Stimulated activated CD8-positive, alpha-beta memory T cell treated with anti-CD3 and anti-CD28 coated beads, Interleukin-2, amount 100 ng/mL, for 48 hours (primary cell): Measurements from ENCODE around the gene CRYGS.

ENCODE experiments used
- DNase-seq, 2 donors: peaks; one replicate each; pipeline ENCODE4 v3.0.0-alpha.2; 2020; ENCODE audit warnings: low read depth in 2 of 2

The CRYGS gene

GRCh38 chr3:186493525-186494255 is 50.5 kb downstream of the CRYGS start:
- no peak for DNase-seq

- DNase-seq: no peak
These were observed 51.7 kb downstream of the CRYGS start for GRCh38 chr3:186492385-186492984.

GRCh38 chr3:186489507-186489906 is 54.7 kb downstream of the CRYGS start:
- DNase-seq: no peak
